Esophagus squamous epithelium (tissue), 5 donors: ENCODE measurements around the gene DNAH11. TPM values are rescaled to one million over a fixed set of nuclear protein-coding genes. Genes with fewer than 3 reads are reported as not detected.

ENCODE experiments used
- DNase-seq: peaks from one replicate; lab custom pipeline; 2025; lab: John Stamatoyannopoulos, UW
- H3K27ac ChIP-seq, 4 donors: fragments of 200-600 bp; sonication (generic); one replicate each; pipeline ENCODE4 v1.5.1; 2016 to 2019; ENCODE audit warnings: mild to moderate bottlenecking in 1 of 4
- H3K27me3 ChIP-seq, 4 donors: fragments of 200-600 bp; sonication (generic); 1 replicate in 3 of 4; 2 replicates in 1 of 4; pipeline versions ENCODE4 v1.5.1 to v1.6.0; 2017 to 2021; ENCODE audit warnings: antibody characterized with exemption in 1 of 4
- H3K36me3 ChIP-seq, 3 donors: fragments of 200-600 bp; sonication (generic); one replicate each; pipeline ENCODE4 v1.5.1; 2016 to 2019
- H3K4me1 ChIP-seq, 3 donors: fragments of 200-600 bp; sonication (generic); one replicate each; pipeline ENCODE4 v1.5.1; 2017 to 2019
- H3K4me3 ChIP-seq, 4 donors: fragments of 200-600 bp; sonication (generic); 1 replicate in 3 of 4; 2 replicates in 1 of 4; pipeline ENCODE4 v1.5.1; 2016 to 2019; ENCODE audit warnings: mild to moderate bottlenecking in 2 of 4, moderate library complexity in 1 of 4
- H3K9me3 ChIP-seq, 3 donors: fragments of 200-600 bp; sonication (generic); one replicate each; pipeline ENCODE4 v1.5.1; 2016 to 2019
- POLR2A ChIP-seq, 4 donors: fragments of 450-650 bp; IDR thresholded peaks; one replicate each; pipeline ENCODE4 v1.6.1; 2017; ENCODE audit warnings: antibody characterized with exemption in 4 of 4, mild to moderate bottlenecking in 4 of 4, moderate library complexity in 3 of 4
- WGBS, 2 donors: methylation state at CpG; one replicate each; pipeline ENCODE4 v1.1.5; 2018; 5-methylcytosine and 5-hydroxymethylcytosine counted together
- intact Hi-C: fragments of 100-400 bp; cut with DNase I; formaldehyde crosslinking; loops from one replicate; pipeline ENCODE4 v1.15.0; 2022
- total RNA-seq, 4 donors: library from RNA; depleted of rRNA; stranded (reverse); fragments of >200 nt; gene quantifications; one replicate each; pipeline ENCODE4 v1.1.0, GENCODE V29; 2016
- TF ChIP-seq, protein P1 (sequence below), 6 experiments: fragments of 450-650 bp in 4 of 6; fragments of 200-600 bp in 2 of 6; sonication (generic) in 2 of 6; IDR thresholded peaks; one replicate each; pipeline ENCODE4 v1.5.1; 2016 to 2019; ENCODE audit warnings: antibody characterized with exemption in 6 of 6, mild to moderate bottlenecking in 4 of 6, moderate library complexity in 4 of 6
- donor health status: DM: yes; HTN: yes; CAD: no.

The DNAH11 gene
- total RNA-seq, 4 donors from 2014 or later = 0.35 to 7.4 (median 0.74) TPM

DNA sequence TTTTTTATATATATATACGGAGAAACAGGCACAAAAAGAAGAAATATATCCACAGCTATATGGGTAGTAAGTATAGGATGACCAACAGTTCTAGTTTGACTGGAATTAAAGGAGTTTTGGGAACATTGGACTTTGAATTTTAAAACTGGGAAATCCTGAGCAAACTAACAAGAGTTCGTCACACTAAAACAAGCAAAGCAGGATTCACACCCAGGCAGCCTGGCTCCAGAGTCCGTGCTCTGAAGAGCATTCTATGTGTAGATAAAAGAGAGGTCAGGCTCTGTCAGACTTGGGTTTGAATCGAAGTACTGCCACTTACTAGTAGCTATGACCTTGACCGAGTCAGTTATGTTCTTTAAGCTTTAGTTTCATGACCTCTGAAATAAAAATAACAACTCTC, 191.0 kb downstream of the DNAH11 start:
- intact Hi-C loops = no loop called here
- 70 to 75% methylated on average over 5 of the region's 5 CpGs for WGBS, 2 donors
- Histone ChIP-seq H3K27ac (no peak overlapping the region), H3K9me3 (no peaks in the 10 kb centered on the region), H3K4me3 (no peak overlapping the region), H3K4me1 (no peaks in the 10 kb centered on the region), H3K36me3 (no peaks in the 10 kb centered on the region), H3K27me3 (no peaks in the 10 kb centered on the region)
- DNase-seq = no peak
- TF ChIP-seq, protein P1, sequence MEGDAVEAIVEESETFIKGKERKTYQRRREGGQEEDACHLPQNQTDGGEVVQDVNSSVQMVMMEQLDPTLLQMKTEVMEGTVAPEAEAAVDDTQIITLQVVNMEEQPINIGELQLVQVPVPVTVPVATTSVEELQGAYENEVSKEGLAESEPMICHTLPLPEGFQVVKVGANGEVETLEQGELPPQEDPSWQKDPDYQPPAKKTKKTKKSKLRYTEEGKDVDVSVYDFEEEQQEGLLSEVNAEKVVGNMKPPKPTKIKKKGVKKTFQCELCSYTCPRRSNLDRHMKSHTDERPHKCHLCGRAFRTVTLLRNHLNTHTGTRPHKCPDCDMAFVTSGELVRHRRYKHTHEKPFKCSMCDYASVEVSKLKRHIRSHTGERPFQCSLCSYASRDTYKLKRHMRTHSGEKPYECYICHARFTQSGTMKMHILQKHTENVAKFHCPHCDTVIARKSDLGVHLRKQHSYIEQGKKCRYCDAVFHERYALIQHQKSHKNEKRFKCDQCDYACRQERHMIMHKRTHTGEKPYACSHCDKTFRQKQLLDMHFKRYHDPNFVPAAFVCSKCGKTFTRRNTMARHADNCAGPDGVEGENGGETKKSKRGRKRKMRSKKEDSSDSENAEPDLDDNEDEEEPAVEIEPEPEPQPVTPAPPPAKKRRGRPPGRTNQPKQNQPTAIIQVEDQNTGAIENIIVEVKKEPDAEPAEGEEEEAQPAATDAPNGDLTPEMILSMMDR (IDR thresholded peaks at IDR 0.05) = no peak
- no peak for TF ChIP-seq POLR2A (IDR thresholded peaks at IDR 0.05)

- Histone ChIP-seq H3K36me3 (no peaks in the 10 kb centered on the region), H3K27me3 (no peaks in the 10 kb centered on the region), H3K4me3 (no peak overlapping the region), H3K9me3 (no peaks in the 10 kb centered on the region), H3K27ac (no peak overlapping the region), H3K4me1 (no peaks in the 10 kb centered on the region)
- no peak for TF ChIP-seq POLR2A (IDR thresholded peaks at IDR 0.05)
- TF ChIP-seq, protein P1 (IDR thresholded peaks at IDR 0.05) = no peak
- intact Hi-C loops = no loop called here
- WGBS, 2 donors = 45 to 64% methylated on average over 6 of the region's 6 CpGs
- DNase-seq = no peak
These were observed 200.7 kb downstream of the DNAH11 start for GRCh38 chr7:21743493-21743892.

GRCh38 chr7:21746949-21747348, 204.1 kb downstream of the DNAH11 start:
- no peak for TF ChIP-seq POLR2A (IDR thresholded peaks at IDR 0.05)
- TF ChIP-seq, protein P1 (IDR thresholded peaks at IDR 0.05) = no peak
- DNase-seq = no peak
- Histone ChIP-seq H3K9me3 (no peaks in the 10 kb centered on the region), H3K36me3 (no peaks in the 10 kb centered on the region), H3K27me3 (no peaks in the 10 kb centered on the region), H3K4me1 (no peaks in the 10 kb centered on the region), H3K4me3 (no peak overlapping the region), H3K27ac (no peak overlapping the region)
- intact Hi-C loops = no loop called here
- WGBS, 2 donors = 71 to 75% methylated on average over 1 of the region's 1 CpG

GRCh38 chr7:21747806-21748205, 205.0 kb downstream of the DNAH11 start:
- 54 to 55% methylated on average over 2 of the region's 2 CpGs for WGBS, 2 donors

GRCh38 chr7:21749378-21749777, 206.5 kb downstream of the DNAH11 start:
- TF ChIP-seq POLR2A (IDR thresholded peaks at IDR 0.05) = no peak
- TF ChIP-seq, protein P1 (IDR thresholded peaks at IDR 0.05) = no peak
- Histone ChIP-seq H3K9me3 (no peaks in the 10 kb centered on the region), H3K4me3 (no peak overlapping the region), H3K27me3 (no peaks in the 10 kb centered on the region), H3K36me3 (no peaks in the 10 kb centered on the region), H3K27ac (no peak overlapping the region), H3K4me1 (no peaks in the 10 kb centered on the region)
- no peak for DNase-seq
- intact Hi-C loops = no loop called here
- WGBS, 2 donors = 76 to 81% methylated on average over 9 of the region's 9 CpGs

More at GRCh38 chr7:21747806-21748205, 205.0 kb downstream of the DNAH11 start:
- Histone ChIP-seq H3K4me3 (no peak overlapping the region), H3K4me1 (no peaks in the 10 kb centered on the region), H3K9me3 (no peaks in the 10 kb centered on the region), H3K27me3 (no peaks in the 10 kb centered on the region), H3K27ac (no peak overlapping the region), H3K36me3 (no peaks in the 10 kb centered on the region)
- intact Hi-C loops = no loop called here
- TF ChIP-seq, protein P1 (IDR thresholded peaks at IDR 0.05) = no peak
- TF ChIP-seq POLR2A (IDR thresholded peaks at IDR 0.05) = no peak
- no peak for DNase-seq
